Stimulated activated naive CD4-positive, alpha-beta T cell treated with Interleukin-2 at 50 U/mL for 16 hours (primary cell): ENCODE data around the gene TEAD4.

Experiments
- DNase-seq: peaks from one replicate; lab custom pipeline; 2025; lab: John Stamatoyannopoulos, UW

TEAD4 gene

GRCh38 chr12:2959192-2959504, at the start of gene TEAD4:
Gene TEAD4 (plus strand): TSS chr12:2959397.
- no peak for DNase-seq

GRCh38 chr12:2912216-2912575, 47.0 kb upstream of the TEAD4 start:
- no peak for DNase-seq

DNA sequence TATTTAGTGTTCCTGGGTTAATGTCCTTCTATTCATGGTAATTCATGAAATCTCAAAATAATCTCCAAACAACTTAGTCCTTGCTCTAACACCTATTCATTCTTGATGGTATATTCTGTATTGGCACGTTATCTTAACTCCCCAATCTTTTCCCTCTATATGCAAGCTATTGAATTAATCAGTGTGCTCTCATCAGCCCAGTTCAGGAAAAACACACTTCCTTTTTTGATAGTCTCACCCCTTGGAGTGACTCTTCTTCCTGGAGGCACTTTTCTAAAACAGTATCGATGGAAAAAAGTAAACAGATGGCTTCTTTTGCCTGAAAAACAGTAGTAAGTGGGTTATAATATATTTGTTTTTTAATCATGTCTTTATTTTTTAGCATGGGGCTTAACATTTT, 39.9 kb upstream of the TEAD4 start:
- no peak for DNase-seq

DNA sequence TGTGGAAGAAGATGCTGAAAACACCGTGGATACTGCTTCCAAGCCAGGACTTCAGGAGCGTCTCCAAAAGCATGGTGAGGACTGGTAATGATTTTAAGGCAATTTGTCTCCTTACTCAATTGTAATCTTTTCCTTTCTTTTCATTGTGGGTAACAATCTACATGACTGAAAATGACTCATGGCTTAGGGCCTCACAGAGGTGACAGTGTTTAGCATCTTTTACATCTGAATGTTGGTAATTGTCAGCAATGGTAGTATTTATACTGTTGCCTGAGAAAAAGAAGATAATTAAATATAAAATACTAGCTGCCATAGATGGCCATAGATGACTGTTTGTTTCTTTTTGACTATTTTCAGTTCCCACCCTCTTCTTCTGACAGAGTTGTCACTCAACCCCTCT, 36.9 kb upstream of the TEAD4 start:
- no peak for DNase-seq

DNA sequence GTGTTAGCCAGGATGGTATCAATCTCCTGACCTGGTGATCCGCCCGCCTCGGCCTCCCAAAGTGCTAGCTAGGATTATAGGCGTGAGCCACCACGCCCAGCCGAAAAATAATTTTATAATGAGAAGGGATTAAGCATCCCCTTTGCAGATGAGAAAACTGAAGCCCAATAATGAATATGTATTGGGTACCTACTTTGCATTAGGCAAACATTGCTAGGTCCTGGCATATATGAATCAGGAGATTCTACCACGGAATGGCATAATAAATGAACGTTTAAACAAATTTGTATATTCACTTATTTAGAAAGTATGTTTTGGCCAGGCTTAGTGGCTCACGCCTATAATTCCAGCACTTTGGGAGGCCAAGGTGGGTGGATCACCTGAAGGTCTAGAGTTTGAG, 36.1 kb upstream of the TEAD4 start:
- no peak for DNase-seq

DNA sequence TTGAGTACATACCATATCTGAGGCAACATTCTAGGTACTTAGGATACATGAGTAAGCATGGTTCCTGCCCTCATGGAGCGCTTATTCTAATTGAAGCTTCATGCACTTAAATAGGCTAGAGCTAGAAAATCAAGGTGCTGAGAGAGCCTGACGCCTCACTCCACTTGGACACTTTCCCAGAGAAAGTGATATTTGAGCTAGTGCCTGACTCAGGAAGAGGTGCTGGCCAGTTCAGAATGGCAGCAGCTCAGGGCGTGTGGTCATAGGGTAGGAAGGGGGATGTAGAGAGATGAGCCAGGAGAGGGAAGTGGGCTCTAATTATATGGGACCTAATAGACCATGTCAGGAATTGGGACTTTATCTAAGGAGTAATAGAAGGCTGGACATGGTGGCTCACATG, 35.2 kb upstream of the TEAD4 start:
- DNase-seq, result no peak

GRCh38 chr12:2925322-2925995, 33.7 kb upstream of the TEAD4 start:
- DNase-seq, result no peak

DNA sequence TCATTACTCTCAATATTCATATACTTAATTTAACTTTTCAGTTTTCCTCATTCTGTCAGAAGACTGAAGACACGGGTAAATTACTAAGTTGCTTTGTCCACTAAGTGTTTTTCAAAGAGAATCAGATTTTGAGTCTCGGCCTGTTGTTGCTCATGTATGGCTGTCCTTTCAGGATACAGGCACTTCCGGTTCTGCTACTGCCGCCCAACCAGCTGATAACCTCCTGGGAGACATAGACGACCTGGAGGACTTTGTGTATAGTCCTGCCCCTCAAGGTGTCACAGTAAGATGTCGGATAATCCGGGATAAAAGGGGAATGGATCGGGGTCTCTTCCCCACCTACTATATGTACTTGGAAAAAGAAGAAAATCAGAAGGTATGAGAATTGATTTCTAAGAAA, 28.3 kb upstream of the TEAD4 start:
- no peak for DNase-seq

- no peak for DNase-seq
These were observed 25.6 kb upstream of the TEAD4 start for GRCh38 chr12:2933586-2933985.

GRCh38 chr12:2934371-2934770, 24.8 kb upstream of the TEAD4 start:
- no peak for DNase-seq

DNA sequence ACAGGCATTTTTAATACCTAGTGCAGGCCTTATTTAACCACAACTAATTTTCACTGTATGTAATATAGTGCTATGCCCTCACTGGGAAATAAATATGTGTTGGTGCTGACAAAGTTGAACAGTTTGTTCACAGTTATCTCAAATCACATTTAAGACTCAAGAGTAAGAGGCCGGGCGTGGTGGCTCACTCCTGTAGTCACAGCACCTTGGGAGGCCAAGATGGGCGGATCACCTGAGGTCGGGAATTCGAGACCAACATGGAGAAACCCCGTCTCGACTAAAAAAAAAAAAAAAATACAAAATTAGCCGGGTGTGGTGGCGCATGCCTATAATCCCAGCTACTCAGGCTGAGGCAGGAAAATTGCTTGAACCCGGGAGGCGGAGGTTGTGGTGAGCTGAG, 22.9 kb upstream of the TEAD4 start:
- DNase-seq, result no peak

- no peak for DNase-seq
These were observed 21.7 kb upstream of the TEAD4 start for GRCh38 chr12:2937500-2937899.

- DNase-seq, result no peak
These were observed 20.0 kb upstream of the TEAD4 start for GRCh38 chr12:2939191-2939590.

DNA sequence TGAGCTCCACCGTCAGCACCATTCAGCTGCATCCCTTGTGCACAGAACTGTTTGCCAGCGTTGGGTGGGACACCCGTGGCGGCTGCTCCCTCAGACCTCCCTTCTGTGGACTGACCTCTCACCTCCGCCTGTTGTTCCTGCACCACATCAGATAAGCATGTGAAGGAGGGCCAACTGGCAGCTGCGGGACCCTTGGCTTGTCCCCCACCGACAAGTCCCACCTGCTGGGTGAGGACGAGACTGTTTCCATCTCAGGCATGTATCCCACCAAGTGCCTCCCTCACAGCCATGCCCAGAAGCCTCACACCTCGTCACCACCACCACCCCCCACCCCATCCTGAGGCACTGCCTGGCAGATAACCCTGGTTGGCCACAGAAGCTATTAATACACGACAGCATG, 18.6 kb upstream of the TEAD4 start:
- DNase-seq, result no peak

DNA sequence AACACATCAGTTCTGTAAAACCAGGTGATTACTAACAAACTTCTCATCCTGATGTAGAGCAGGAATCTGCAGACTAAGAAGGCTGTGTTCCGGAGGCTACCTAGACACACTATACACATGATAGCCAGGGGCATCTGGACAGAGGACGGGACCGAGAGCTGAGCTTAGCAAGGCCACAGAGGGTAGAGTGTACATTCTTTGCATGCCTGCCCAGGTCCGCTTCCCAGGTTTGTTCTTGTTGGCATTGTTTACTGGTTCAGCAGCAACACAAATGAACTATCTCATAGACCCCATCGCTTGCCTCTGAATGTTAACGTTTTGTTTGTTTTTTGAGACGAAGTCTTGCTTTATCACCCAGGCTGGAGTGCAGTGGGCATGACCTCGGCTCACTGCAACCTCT, 17.7 kb upstream of the TEAD4 start:
- DNase-seq, result no peak

- peak; percentile 22 for DNase-seq
These were observed 14.7 kb upstream of the TEAD4 start for GRCh38 chr12:2944401-2945047.

DNA sequence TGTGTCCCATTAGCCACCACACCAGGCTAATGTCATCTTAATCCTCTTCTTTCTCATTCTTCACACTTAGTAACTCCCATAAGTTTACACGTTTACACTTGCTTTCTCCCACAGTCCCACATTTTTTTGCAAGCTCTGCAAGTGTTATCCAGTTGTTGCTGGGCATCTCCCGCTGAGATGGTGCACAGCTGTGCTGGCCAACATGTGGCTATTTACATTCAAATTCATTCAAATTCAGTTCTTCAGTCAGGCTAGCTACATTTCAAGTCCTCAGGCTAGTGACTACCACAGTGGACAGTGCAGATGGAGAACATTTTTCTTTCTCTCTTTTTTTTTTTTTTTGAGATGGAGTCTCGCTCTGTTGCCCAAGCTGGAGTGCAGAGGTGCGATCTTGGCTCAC, 9.8 kb upstream of the TEAD4 start:
- no peak for DNase-seq

DNA sequence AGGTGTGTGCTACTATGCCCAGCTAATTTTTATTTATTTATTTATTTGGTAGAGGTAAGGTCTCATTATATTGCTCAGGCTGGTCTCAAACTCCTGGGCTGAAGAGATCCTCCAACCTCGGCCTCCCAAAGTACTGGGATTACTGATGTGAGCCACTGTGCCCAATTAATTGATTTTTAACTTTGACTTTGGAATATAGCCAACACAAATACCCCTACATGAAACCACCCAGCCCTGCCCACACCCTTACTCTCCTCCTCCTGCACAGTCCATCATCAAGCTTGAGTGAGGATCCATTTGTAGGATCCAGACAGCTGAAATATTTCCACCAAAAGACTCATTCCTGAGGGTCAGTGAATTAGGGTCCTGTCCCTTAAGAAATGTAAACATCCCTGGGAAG, 3.3 kb upstream of the TEAD4 start:
- no peak for DNase-seq

DNA sequence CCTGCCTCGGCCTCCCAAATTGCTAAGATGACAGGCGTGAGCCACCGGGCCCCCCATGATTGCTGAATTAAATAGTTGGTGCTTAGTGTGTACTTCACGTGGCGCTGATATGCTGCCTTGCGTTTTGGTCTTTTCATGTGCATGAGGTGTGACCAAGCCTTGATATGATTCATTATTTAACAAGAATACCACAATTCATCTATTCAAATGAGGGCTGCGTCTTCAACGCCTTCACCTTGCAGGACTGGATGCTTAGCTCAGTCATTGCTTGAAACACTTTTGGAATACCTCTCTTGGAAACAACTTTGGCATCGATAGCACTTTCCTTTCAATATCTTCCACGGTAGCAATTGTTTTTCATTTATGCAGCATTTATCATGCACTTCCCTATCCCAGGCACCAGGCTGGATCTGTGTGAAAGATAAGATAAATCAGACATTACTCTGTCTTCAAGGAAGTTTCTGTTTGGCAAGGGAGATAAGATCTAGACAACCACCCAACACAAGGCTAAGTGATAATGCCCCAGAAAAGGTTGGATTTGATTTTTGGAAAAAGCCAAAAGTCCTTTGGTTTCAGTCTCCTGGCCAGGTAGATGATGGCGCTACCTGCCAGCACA, 1.3 kb upstream of the TEAD4 start:
- no peak for DNase-seq

DNA sequence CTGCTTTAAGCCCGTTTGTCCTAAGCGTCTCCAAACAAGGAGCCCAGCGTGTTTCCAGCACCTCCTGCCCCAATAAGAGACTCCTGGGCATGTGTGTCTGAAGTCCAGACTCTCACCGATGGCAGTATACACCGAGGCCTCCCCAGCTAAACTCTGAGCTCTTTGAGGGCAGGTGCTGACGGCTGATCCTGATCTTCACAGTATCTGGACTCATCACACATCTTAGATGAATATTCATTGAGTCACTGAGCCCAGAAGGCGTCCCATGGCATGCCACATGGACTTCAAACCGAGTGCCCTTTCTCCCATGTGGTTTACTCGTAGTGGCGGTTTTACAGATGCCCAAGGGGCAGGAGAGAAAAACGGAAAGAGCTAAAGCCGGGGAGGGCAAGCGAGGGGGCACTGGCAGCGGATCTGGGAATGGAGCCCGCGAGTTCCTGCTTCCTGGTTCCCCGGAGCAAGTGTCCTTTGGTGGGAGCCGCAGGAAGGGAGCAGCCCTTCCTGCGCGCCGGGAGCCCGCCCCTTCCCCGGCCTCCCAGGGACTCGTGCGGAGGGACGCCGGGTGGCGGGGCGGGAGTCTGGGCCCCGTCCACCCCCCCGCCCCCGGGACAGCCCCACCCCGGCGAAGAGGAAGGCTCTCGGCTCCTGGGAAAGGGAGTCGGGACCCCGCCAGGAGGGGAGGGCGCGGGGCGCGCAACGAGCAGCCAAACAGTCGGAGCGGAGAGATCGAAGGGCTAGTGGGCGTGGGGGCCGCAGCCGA, 585 bp upstream of the TEAD4 start:
- no peak for DNase-seq

DNA sequence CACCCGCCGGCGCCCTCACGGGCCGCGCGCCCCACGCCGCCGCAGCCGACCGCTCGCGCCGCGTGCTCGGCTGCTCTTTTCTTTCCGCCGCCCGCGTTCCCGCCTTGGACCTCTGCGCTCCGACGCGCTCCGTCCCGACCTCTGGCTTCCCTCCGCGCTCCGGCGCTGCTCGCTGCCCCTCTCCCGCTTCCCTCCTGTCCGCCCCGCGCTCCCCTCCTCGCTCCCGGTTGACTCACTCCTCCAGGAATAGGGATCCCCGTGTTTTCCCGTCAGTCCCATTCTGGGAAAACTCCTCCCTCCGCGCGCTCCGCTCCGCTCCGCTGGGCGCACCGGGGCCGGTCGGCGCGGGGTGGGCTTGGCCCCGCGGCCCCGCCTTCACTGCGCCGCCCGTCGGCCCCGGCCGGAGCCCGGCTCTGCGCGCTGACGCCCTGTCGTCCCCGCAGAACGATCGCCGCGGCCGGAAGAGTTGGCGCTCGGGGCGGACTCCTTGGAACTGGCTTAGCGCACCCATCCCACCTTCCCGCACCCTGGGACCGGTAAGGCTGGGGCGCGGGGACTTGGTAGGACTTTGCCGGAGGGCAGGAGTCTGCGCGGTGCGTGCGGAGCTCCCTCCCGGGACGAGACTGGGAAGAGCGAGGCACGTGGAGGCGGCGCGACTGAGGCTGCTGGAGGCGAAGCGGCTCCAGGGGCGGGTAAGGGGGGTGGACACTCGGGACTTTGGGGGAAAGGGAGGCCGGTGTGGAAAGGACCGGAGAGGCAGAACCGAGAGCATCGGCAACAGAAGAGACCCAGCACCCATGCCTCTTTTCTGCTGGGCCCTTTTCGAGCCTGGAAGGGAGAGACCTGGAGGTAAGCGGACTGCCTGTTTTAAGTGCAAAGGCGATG, 550 bp downstream of the TEAD4 start:
- no peak for DNase-seq

- DNase-seq, result no peak
These were observed 1.3 kb downstream of the TEAD4 start for GRCh38 chr12:2960390-2960956.
